KMS-11 (cell line): ENCODE measurements around the gene NUTF2.

ENCODE experiments used
- H2AFZ ChIP-seq: fragments of 200-600 bp; sonication (generic); 2 replicates; pipeline ENCODE4 v1.6.1; 2016; ENCODE audit warnings: antibody characterized with exemption, mixed run types, low read depth
- H3K27ac ChIP-seq: fragments of 200-600 bp; sonication (generic); 2 replicates; pipeline ENCODE4 v1.6.1; 2016; ENCODE audit warnings: mild to moderate bottlenecking, mixed run types
- H3K27me3 ChIP-seq: fragments of 200-600 bp; sonication (generic); 2 replicates; pipeline ENCODE4 v1.6.1; 2017; ENCODE audit warnings: mild to moderate bottlenecking, low read depth, mixed run types, moderate library complexity; ENCODE audit not compliant: insufficient read depth
- H3K36me3 ChIP-seq: fragments of 200-600 bp; sonication (generic); 2 replicates; pipeline ENCODE4 v1.6.1; 2017; ENCODE audit warnings: mild to moderate bottlenecking, mixed run types; ENCODE audit not compliant: insufficient read depth
- H3K4me1 ChIP-seq: fragments of 200-600 bp; sonication (generic); 2 replicates; pipeline ENCODE4 v1.6.1; 2016; ENCODE audit warnings: mild to moderate bottlenecking, low read depth, mixed run types; ENCODE audit not compliant: poor library complexity, severe bottlenecking
- H3K4me2 ChIP-seq: fragments of 200-600 bp; sonication (generic); 2 replicates; pipeline ENCODE4 v1.7.0; 2016; ENCODE audit warnings: mild to moderate bottlenecking, mixed run types
- H3K4me3 ChIP-seq: fragments of 200-600 bp; sonication (generic); IDR thresholded peaks from 2 replicates; pipeline ENCODE4 v1.6.1; 2017; ENCODE audit warnings: low read depth, low read length, mixed read lengths; ENCODE audit not compliant: insufficient read depth
- H3K79me2 ChIP-seq: fragments of 200-600 bp; sonication (generic); 2 replicates; pipeline ENCODE4 v1.6.1; 2016; ENCODE audit warnings: low read depth, mixed run types; ENCODE audit not compliant: insufficient read depth
- H3K9ac ChIP-seq: fragments of 200-600 bp; sonication (generic); 2 replicates; pipeline ENCODE4 v1.6.1; 2016; ENCODE audit warnings: mild to moderate bottlenecking, mixed run types
- H4K20me1 ChIP-seq: fragments of 200-600 bp; sonication (generic); 2 replicates; pipeline ENCODE4 v1.6.1; 2016; ENCODE audit warnings: mild to moderate bottlenecking, mixed run types; ENCODE audit not compliant: insufficient read depth
- TF ChIP-seq, protein P1 (sequence below): fragments of 200-600 bp; sonication (generic); conservative IDR thresholded peaks from 2 replicates; pipeline ENCODE4 v1.6.1; 2017; ENCODE audit warnings: low read depth, mild to moderate bottlenecking, antibody characterized with exemption, low read length, moderate library complexity, mixed read lengths

The NUTF2 gene

DNA sequence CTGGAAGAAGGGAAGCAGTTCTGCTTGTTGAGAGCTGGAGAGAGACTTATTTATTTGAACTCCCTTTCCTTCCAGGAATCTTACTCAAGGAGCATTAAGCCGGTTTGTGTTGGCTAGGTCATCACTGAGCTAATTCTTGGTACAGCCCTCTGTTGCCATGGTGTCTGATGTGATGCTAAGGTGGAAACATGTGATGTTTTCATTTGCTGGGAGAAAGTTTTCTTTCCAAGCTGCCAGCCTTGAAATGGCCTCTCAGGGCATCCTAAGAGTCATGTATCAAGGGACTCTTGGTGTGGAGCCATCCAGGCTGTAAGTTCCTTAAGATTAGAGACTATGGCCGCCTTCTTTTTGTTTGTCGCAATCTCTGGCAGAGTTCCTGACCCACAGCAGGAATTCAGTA is 50.5 kb downstream of the NUTF2 start:
- peaks cover 42% of the 10 kb centered on the region; the same call in 1 of the 2 replicates for H3K79me2 ChIP-seq
- no peaks in the 10 kb centered on the region for H4K20me1 ChIP-seq

DNA sequence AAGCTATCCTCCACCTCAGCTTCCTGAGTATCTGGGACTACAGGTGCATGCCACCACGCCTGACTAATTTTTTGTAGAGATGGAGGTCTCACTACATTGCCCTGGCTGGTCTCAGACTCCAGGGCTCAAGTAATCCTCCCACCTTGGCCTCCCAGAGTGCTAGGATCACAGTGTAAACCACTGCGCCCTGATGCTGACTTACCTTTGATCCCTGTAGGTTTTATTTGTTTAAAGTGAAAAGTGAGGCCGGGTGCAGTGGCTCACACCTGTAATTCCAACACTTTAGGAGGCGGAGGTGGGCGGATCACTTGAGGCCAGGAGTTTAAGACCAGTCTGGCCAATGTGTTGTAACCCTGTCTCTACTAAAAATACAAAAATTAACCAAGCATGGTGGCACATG is 55.0 kb downstream of the NUTF2 start:
- no peak overlapping the region for H3K4me2 ChIP-seq
- H3K4me3 ChIP-seq, result no peak overlapping the region
- peaks cover 5% of the 10 kb centered on the region for H3K4me1 ChIP-seq
- H3K36me3 ChIP-seq, result no peaks in the 10 kb centered on the region
- H3K79me2 ChIP-seq, result peaks cover 16% of the 10 kb centered on the region; the same call in 1 of the 2 replicates
- H4K20me1 ChIP-seq, result no peaks in the 10 kb centered on the region
- H3K27ac ChIP-seq, result no peak overlapping the region
- no peak overlapping the region for H2AFZ ChIP-seq
- TF ChIP-seq, protein P1, sequence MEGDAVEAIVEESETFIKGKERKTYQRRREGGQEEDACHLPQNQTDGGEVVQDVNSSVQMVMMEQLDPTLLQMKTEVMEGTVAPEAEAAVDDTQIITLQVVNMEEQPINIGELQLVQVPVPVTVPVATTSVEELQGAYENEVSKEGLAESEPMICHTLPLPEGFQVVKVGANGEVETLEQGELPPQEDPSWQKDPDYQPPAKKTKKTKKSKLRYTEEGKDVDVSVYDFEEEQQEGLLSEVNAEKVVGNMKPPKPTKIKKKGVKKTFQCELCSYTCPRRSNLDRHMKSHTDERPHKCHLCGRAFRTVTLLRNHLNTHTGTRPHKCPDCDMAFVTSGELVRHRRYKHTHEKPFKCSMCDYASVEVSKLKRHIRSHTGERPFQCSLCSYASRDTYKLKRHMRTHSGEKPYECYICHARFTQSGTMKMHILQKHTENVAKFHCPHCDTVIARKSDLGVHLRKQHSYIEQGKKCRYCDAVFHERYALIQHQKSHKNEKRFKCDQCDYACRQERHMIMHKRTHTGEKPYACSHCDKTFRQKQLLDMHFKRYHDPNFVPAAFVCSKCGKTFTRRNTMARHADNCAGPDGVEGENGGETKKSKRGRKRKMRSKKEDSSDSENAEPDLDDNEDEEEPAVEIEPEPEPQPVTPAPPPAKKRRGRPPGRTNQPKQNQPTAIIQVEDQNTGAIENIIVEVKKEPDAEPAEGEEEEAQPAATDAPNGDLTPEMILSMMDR, result no peak
- no peaks in the 10 kb centered on the region for H3K27me3 ChIP-seq
- H3K9ac ChIP-seq, result no peak overlapping the region

More for the DNA sequence above, 50.5 kb downstream of the NUTF2 start:
- H3K4me1 ChIP-seq, result peaks cover 18% of the 10 kb centered on the region
- H2AFZ ChIP-seq, result no peak overlapping the region
- H3K4me2 ChIP-seq, result no peak overlapping the region
- no peak overlapping the region for H3K27ac ChIP-seq
- no peaks in the 10 kb centered on the region for H3K27me3 ChIP-seq
- TF ChIP-seq, protein P1, result no peak
- no peak overlapping the region for H3K9ac ChIP-seq
- H3K36me3 ChIP-seq, result no peaks in the 10 kb centered on the region
- H3K4me3 ChIP-seq, result no peak overlapping the region

DNA sequence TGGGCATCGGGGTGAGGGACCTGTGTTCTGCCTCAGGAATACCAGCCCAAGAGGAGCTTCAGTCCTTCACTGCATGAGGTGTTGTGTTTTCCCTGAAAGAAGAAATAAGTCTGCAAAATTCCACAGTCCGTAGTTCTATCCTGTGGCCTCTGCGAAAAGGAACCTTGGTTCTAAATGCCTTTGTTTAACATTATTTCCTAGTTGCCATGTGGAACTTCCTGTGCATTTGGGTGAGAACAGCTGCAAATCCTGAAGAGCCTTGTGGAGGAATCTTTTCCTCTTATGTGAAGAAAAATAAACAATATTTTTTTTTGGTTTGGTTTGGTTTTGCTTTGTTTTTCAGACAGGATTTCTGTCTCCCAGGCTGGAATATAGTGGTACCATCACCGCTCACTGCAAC is 56.1 kb downstream of the NUTF2 start:
- no peak overlapping the region for H3K4me2 ChIP-seq
- no peaks in the 10 kb centered on the region for H3K27me3 ChIP-seq
- H3K79me2 ChIP-seq, result 0 out of 2 replicates have a peak, but pooled peaks cover 9% of the 10 kb centered on the region
- no peaks in the 10 kb centered on the region for H3K36me3 ChIP-seq
- H2AFZ ChIP-seq, result no peak overlapping the region
- H3K4me3 ChIP-seq, result no peak overlapping the region
- peaks cover 5% of the 10 kb centered on the region for H3K4me1 ChIP-seq
- TF ChIP-seq, protein P1, result no peak
- H3K9ac ChIP-seq, result no peak overlapping the region
- no peaks in the 10 kb centered on the region for H4K20me1 ChIP-seq
- no peak overlapping the region for H3K27ac ChIP-seq

DNA sequence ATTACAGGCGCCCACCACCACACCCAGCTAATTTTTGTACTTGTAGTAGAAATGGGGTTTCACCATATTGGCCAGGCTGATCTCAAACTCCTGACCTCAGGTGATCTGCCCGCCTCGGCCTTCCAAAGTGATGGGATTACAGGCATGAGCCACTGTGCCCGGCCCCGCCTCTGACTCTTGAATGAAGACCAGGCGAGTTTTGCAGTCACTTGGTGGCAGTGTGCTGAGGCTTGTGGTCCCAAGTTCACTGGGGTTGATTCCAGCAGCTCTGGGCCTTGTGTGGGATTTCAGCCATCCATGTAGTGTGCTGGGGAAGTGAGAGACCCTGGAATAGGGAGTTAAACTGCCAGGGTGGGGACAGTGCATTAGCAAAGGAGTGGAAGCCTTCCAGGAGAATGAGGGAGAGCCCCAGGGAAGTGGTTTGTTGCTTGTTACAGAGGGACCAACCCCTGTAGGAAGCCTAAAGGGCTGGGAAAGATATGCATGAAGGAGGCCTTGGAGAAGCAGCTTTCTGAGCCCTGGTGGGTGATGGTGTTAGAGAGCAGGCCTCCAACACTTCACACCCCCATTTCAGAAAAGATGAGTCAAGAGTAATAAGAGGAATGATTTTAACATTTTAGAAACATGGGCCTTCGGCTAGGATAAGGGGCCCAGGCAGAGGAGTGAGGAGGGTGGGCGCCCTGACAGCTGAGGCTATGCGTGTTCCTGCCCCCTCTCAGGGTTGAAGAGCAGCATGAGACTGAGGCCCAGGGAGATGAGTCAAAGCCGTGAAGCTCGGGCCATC is 60.9 kb downstream of the NUTF2 start:
- Histone ChIP-seq H4K20me1 (no peaks in the 10 kb centered on the region), H3K4me1 (peaks cover 12% of the 10 kb centered on the region), H3K4me2 (no peak overlapping the region), H3K79me2 (no peaks in the 10 kb centered on the region), H3K9ac (no peak overlapping the region), H3K36me3 (no peaks in the 10 kb centered on the region), H3K27ac (no peak overlapping the region), H2AFZ (no peak overlapping the region), H3K27me3 (no peaks in the 10 kb centered on the region), H3K4me3 (no peak overlapping the region)
- TF ChIP-seq, protein P1, result no peak
